ENCODE results near the gene APBB1. TPM values are rescaled to one million over a fixed set of nuclear protein-coding genes. Genes with fewer than 3 reads are reported as not detected.

APBB1 gene
- 20.9 TPM for polyA plus RNA-seq (2013, experiment 1 of 2)
- polyA plus RNA-seq (2013, experiment 2 of 2), result 23.7 TPM

GRCh38 chr11:6419009-6419631 lies at the start of gene APBB1:
Gene APBB1 (minus strand): TSS chr11:6419094. CDS start chr11:6411347, 7,747 bp downstream.
- under 1% methylated on average over 75 of the region's 75 CpGs for WGBS
- H3K4me1 ChIP-seq (ENCODE audit: insufficient read depth, low read length), result no peaks in the 10 kb centered on the region; the same call in 1 of the 2 replicates
- no peak within 1 kb of the TSS for H3K27ac ChIP-seq (ENCODE audit: low read depth, low read length)
- H3K27me3 ChIP-seq (ENCODE audit: insufficient read depth, low read length), result peaks cover 34% of the 10 kb centered on the region
- H3K36me3 ChIP-seq (ENCODE audit: insufficient read depth, low read length), result no peaks in the 10 kb centered on the region
- no peaks in the 10 kb centered on the region for H3K9me3 ChIP-seq (ENCODE audit: insufficient read depth, low read depth, low read length)
- H3K9ac ChIP-seq (ENCODE audit: low read depth, low read length), result peak within 1 kb of the TSS; percentile 68
- peak within 1 kb of the TSS; percentile 62 for H3K4me3 ChIP-seq (ENCODE audit: low read length)

- Histone ChIP-seq H3K27ac (ENCODE audit: low read depth, low read length) (no peak overlapping the region), H3K9ac (ENCODE audit: low read depth, low read length) (no peak overlapping the region), H3K36me3 (ENCODE audit: insufficient read depth, low read length) (peaks cover 19% of the 10 kb centered on the region), H3K9me3 (ENCODE audit: insufficient read depth, low read depth, low read length) (no peaks in the 10 kb centered on the region), H3K27me3 (ENCODE audit: insufficient read depth, low read length) (no peaks in the 10 kb centered on the region), H3K4me3 (ENCODE audit: low read length) (no peak overlapping the region), H3K4me1 (ENCODE audit: insufficient read depth, low read length) (no peaks in the 10 kb centered on the region)
- WGBS, result 89% methylated on average over 1 of the region's 1 CpG
These were observed 40.2 kb upstream of the APBB1 start for GRCh38 chr11:6459099-6459450.

- no peak overlapping the region for H3K4me3 ChIP-seq (ENCODE audit: low read length)
These were observed 39.6 kb upstream of the APBB1 start for GRCh38 chr11:6458352-6459098.

GRCh38 chr11:6457581-6458320 lies 38.9 kb upstream of the APBB1 start:
- H3K27ac ChIP-seq (ENCODE audit: low read depth, low read length), result no peak overlapping the region
- no peaks in the 10 kb centered on the region for H3K9me3 ChIP-seq (ENCODE audit: insufficient read depth, low read depth, low read length)
- H3K36me3 ChIP-seq (ENCODE audit: insufficient read depth, low read length), result peaks cover 17% of the 10 kb centered on the region
- no peak overlapping the region for H3K4me3 ChIP-seq (ENCODE audit: low read length)
- WGBS, result 94% methylated on average over 26 of the region's 26 CpGs
- no peaks in the 10 kb centered on the region for H3K27me3 ChIP-seq (ENCODE audit: insufficient read depth, low read length)
- H3K4me1 ChIP-seq (ENCODE audit: insufficient read depth, low read length), result no peaks in the 10 kb centered on the region
- no peak overlapping the region for H3K9ac ChIP-seq (ENCODE audit: low read depth, low read length)

More at GRCh38 chr11:6458352-6459098, 39.6 kb upstream of the APBB1 start:
- Histone ChIP-seq H3K9ac (ENCODE audit: low read depth, low read length) (no peak overlapping the region), H3K27me3 (ENCODE audit: insufficient read depth, low read length) (no peaks in the 10 kb centered on the region), H3K27ac (ENCODE audit: low read depth, low read length) (no peak overlapping the region), H3K9me3 (ENCODE audit: insufficient read depth, low read depth, low read length) (no peaks in the 10 kb centered on the region), H3K36me3 (ENCODE audit: insufficient read depth, low read length) (peaks cover 17% of the 10 kb centered on the region), H3K4me1 (ENCODE audit: insufficient read depth, low read length) (no peaks in the 10 kb centered on the region)
- 96% methylated on average over 2 of the region's 2 CpGs for WGBS

GRCh38 chr11:6456361-6457073 lies 37.6 kb upstream of the APBB1 start:
- Histone ChIP-seq H3K4me1 (ENCODE audit: insufficient read depth, low read length) (no peaks in the 10 kb centered on the region), H3K27me3 (ENCODE audit: insufficient read depth, low read length) (no peaks in the 10 kb centered on the region), H3K4me3 (ENCODE audit: low read length) (no peak overlapping the region), H3K9me3 (ENCODE audit: insufficient read depth, low read depth, low read length) (no peaks in the 10 kb centered on the region), H3K9ac (ENCODE audit: low read depth, low read length) (no peak overlapping the region), H3K27ac (ENCODE audit: low read depth, low read length) (no peak overlapping the region), H3K36me3 (ENCODE audit: insufficient read depth, low read length) (peaks cover 21% of the 10 kb centered on the region)
- 95% methylated on average over 56 of the region's 56 CpGs for WGBS

- H3K27me3 ChIP-seq (ENCODE audit: insufficient read depth, low read length), result no peaks in the 10 kb centered on the region
- H3K9ac ChIP-seq (ENCODE audit: low read depth, low read length), result no peak overlapping the region; the same call in 1 of the 2 replicates
- H3K9me3 ChIP-seq (ENCODE audit: insufficient read depth, low read depth, low read length), result no peaks in the 10 kb centered on the region
- WGBS, result 71% methylated on average over 2 of the region's 2 CpGs
- peaks cover 26% of the 10 kb centered on the region for H3K36me3 ChIP-seq (ENCODE audit: insufficient read depth, low read length)
- no peak overlapping the region for H3K4me3 ChIP-seq (ENCODE audit: low read length)
- no peak overlapping the region for H3K27ac ChIP-seq (ENCODE audit: low read depth, low read length)
- no peaks in the 10 kb centered on the region for H3K4me1 ChIP-seq (ENCODE audit: insufficient read depth, low read length)
These were observed 36.2 kb upstream of the APBB1 start for GRCh38 chr11:6455070-6455469.

GRCh38 chr11:6453152-6453551 lies 34.3 kb upstream of the APBB1 start:
- H3K9me3 ChIP-seq (ENCODE audit: insufficient read depth, low read depth, low read length), result no peaks in the 10 kb centered on the region
- H3K27me3 ChIP-seq (ENCODE audit: insufficient read depth, low read length), result no peaks in the 10 kb centered on the region
- H3K4me3 ChIP-seq (ENCODE audit: low read length), result no peak overlapping the region
- WGBS, result 98% methylated on average over 2 of the region's 2 CpGs
- H3K9ac ChIP-seq (ENCODE audit: low read depth, low read length), result no peak overlapping the region
- H3K36me3 ChIP-seq (ENCODE audit: insufficient read depth, low read length), result peaks cover 32% of the 10 kb centered on the region
- no peaks in the 10 kb centered on the region for H3K4me1 ChIP-seq (ENCODE audit: insufficient read depth, low read length)
- H3K27ac ChIP-seq (ENCODE audit: low read depth, low read length), result no peak overlapping the region

GRCh38 chr11:6452219-6452618 lies 33.3 kb upstream of the APBB1 start:
- H3K36me3 ChIP-seq (ENCODE audit: insufficient read depth, low read length), result peaks cover 32% of the 10 kb centered on the region
- WGBS, result 88% methylated on average over 3 of the region's 3 CpGs
- H3K4me3 ChIP-seq (ENCODE audit: low read length), result no peak overlapping the region

GRCh38 chr11:6448574-6448973 lies 29.7 kb upstream of the APBB1 start:
- H3K4me3 ChIP-seq (ENCODE audit: low read length), result no peak overlapping the region
- no peaks in the 10 kb centered on the region for H3K9me3 ChIP-seq (ENCODE audit: insufficient read depth, low read depth, low read length)
- no peak overlapping the region for H3K27ac ChIP-seq (ENCODE audit: low read depth, low read length)
- H3K27me3 ChIP-seq (ENCODE audit: insufficient read depth, low read length), result no peaks in the 10 kb centered on the region
- peaks cover 15% of the 10 kb centered on the region for H3K36me3 ChIP-seq (ENCODE audit: insufficient read depth, low read length)
- no peaks in the 10 kb centered on the region for H3K4me1 ChIP-seq (ENCODE audit: insufficient read depth, low read length)
- H3K9ac ChIP-seq (ENCODE audit: low read depth, low read length), result no peak overlapping the region
- 90% methylated on average over 2 of the region's 3 CpGs for WGBS

More at GRCh38 chr11:6452219-6452618, 33.3 kb upstream of the APBB1 start:
- Histone ChIP-seq H3K9ac (ENCODE audit: low read depth, low read length) (no peak overlapping the region), H3K27me3 (ENCODE audit: insufficient read depth, low read length) (no peaks in the 10 kb centered on the region), H3K9me3 (ENCODE audit: insufficient read depth, low read depth, low read length) (no peaks in the 10 kb centered on the region), H3K27ac (ENCODE audit: low read depth, low read length) (no peak overlapping the region), H3K4me1 (ENCODE audit: insufficient read depth, low read length) (no peaks in the 10 kb centered on the region)

- Histone ChIP-seq H3K9me3 (ENCODE audit: insufficient read depth, low read depth, low read length) (no peaks in the 10 kb centered on the region), H3K4me3 (ENCODE audit: low read length) (no peak overlapping the region), H3K4me1 (ENCODE audit: insufficient read depth, low read length) (no peaks in the 10 kb centered on the region), H3K27ac (ENCODE audit: low read depth, low read length) (no peak overlapping the region), H3K9ac (ENCODE audit: low read depth, low read length) (no peak overlapping the region), H3K36me3 (ENCODE audit: insufficient read depth, low read length) (no peaks in the 10 kb centered on the region), H3K27me3 (ENCODE audit: insufficient read depth, low read length) (no peaks in the 10 kb centered on the region)
- 25% methylated on average over 5 of the region's 5 CpGs for WGBS
These were observed 24.5 kb upstream of the APBB1 start for GRCh38 chr11:6443269-6444003.
